Pons (tissue), 1 donor: Measurements from ENCODE around the gene FOXP2.

Source experiments
- DNase-seq: peaks from one replicate; pipeline ENCODE4 v3.0.0-alpha.2; 2016; ENCODE audit warnings: low spot score

The FOXP2 gene

DNA sequence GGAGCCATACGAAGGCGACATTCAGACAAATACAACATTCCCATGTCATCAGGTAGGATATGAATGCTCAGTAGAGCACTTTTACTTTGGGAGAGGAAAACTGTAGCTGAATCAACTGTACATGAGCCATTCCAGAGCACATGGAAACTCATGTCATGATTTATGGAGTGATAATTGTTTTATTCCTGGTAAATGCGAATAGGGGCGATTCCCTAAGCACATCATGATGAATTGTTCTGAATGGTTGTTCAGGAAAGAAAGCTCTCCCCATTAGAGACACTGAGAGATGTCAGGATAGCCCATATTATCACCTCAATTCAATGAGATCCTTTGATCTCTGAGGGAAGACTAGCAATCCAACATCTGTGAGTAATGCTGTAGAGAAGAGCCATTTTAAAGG is 243.6 kb downstream of the FOXP2 start:
- DNase-seq = no peak

DNA sequence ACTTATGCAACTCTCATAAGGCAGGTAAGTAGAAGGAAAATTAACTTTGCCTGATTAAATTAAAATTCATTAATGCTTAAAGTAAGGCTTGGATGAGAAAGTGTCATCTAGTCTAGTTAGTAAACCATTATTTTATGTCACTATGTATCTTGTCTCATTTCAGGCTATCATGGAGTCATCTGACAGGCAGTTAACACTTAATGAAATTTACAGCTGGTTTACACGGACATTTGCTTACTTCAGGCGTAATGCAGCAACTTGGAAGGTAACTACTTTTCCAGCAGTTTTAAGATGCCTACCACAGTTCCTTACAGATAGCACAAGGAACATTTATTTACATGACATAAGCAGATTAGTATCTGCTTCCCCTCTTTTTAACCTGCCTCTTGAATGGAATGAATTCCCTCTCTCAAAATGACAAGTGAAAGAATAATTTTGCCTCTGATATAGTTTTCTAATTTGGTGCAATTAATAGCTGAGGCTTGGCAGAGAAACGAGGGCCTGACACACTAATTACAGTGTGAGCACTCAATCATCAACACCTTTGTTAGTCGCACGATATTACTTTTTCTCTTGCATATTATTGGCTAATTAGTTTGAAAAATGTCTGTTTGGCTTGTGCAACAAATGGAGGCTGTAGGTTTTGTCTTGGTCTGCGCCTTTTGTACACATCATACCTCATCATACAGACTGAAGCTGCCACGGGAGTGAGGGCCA is 245.0 kb downstream of the FOXP2 start:
- DNase-seq = no peak

DNA sequence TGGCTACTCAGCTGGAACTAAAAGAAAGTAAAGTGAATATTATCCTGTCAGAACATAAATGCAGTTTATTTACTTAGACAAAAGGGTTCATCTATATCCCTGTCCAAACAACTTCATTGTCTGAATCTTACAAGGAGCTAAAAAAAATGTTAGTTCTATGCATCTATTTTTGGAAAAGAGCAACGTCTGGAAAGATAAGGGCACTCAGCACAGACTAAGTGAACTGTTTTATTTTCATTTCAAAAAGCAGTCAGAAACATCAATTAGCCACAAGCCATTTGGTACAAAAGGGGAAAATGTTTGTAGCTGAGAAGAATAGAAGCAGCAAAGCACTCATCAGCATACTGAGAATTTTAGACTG is 245.5 kb downstream of the FOXP2 start:
- no peak for DNase-seq

DNA sequence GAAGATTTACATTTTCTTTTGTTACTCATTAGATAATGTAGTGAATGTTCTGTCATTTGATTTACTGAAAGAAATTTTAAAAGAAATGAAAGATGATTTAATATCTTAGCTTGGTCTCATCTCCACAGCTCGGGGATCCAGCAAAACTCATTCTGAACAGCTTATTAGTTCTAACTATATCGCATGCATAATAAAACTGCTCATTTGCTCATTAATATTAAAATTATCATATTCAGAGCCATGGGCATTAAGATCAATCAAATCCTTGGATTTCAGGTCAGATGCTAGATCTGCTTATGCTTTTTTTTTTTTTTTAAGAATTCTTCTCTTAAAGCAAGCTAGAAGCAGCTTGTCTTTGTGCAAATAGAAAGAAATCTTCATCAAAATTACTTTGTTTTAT is 246.1 kb downstream of the FOXP2 start:
- DNase-seq = no peak

DNA sequence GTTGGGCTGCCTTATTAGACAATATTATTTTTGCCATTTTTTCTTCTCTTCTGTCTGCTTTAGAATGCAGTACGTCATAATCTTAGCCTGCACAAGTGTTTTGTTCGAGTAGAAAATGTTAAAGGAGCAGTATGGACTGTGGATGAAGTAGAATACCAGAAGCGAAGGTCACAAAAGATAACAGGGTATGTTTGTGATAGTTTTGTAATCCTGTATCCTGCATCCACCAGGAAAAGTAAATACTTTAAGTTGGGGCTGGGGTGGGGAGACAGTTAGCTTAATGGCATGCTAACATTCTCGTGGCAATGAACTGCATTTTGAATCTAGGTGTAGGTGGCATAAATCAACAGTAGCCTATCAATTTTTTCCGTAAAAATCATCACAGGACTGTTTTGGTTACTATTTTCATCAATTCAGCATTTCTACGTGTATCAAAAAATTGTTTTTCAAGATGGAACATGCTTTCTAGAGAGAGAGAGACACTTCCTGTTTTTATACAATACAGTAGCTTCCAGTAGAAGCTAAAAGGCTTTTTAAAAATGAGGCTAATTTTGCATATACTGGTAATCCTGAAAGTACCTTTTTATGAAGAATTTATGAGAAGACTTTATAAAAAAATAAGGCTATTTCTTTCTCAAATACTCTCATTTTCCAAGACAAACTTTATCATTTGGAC is 247.5 kb downstream of the FOXP2 start:
- no peak for DNase-seq

DNA sequence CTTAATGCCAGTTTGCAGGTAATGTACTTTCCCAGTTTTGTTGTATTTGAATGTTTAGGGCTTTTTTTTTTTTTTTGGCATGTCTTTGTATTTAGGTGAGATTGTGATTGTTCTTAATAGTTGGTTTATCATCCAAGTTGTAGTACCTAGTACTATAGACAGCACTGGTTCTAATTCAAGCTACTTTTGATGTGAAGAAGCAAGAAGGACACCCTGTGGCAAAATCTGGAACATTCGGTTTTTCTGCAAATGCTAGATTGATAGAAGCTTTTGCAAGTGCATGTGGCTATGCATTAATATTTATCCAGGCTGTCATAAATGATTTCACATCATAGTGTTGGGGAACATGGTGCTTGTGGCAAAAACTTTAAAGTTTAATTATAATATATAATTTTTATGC is 248.9 kb downstream of the FOXP2 start:
- peak; percentile 61 for DNase-seq

DNA sequence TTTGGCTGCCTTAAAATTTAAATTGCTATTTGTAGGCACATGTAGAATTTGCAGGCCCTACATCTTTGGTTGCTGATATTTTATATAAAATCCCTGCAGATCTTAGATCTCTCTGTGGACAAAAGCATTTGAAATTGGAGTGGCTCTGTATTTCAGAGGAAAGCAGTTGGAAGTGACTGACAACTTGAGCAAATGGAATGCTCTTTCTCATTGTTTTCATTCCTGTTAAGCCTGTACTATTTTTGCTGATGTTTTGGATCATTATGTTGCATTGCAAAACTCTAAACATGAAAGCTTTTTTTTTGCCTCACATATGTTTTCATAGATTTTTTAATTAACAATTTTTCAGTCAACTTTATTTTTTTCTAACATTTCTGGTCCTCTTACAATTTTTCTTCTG is 256.1 kb downstream of the FOXP2 start:
- DNase-seq = no peak

DNA sequence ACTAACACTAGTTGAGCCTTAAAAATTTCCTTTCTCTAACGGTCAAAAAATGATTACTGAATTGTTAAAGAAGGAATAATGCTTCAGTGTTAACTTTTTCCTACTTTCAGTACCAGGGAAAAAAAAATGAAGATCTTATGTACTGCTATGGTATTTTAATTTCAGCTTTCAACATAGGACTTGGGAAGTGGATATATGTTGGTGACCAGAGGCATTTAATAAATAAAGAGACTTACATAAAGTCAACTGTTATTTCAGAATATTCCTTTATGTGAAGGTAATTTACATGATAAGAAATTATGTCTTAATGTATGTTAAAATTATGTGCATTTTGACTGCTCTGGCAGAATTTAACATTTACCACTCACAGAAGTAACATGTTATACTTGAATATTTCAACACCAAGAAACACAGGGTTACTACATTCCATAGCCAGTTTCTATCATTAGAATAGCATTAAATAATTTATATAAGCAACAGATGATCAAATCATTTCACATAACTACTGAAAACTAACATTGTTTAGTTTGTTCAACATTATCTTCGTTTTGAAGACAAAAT is 257.0 kb downstream of the FOXP2 start:
- DNase-seq = no peak

DNA sequence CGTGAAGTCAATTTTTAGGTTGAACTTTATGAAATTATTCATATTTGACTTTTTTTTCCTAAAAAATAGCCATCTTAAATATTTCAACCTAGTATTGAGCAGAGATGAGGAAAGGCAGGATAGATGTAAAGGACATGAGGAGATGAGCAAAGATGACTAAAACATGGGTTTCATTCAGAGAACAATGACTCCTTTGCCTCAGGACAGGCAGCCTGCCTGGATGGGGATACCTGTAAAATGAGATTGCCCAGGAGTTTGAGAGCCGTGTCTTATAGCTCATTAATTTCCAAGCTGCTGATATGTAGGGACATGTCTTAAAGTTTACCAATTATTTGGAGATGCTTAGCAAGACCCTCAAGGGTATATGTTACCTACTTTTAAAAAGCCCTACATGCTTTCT is 263.5 kb downstream of the FOXP2 start:
- no peak for DNase-seq

DNA sequence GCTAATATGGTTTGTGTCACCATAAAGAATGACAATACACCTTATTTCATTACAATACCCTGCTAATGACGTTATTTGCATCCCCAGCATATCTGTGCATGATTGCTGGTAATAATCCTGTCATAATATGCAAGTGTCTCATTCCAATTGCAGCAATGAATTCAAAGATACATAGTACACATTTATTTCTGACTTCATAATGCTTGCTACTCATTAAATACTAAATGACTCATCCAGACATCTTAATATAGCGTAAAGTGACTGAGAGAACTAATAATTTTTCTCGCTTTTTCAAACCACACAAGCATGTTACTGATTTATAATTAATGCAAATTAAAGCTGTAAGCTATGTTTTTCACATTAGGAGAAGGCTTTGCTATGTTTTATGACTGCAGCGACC is 272.6 kb downstream of the FOXP2 start:
- no peak for DNase-seq

DNA sequence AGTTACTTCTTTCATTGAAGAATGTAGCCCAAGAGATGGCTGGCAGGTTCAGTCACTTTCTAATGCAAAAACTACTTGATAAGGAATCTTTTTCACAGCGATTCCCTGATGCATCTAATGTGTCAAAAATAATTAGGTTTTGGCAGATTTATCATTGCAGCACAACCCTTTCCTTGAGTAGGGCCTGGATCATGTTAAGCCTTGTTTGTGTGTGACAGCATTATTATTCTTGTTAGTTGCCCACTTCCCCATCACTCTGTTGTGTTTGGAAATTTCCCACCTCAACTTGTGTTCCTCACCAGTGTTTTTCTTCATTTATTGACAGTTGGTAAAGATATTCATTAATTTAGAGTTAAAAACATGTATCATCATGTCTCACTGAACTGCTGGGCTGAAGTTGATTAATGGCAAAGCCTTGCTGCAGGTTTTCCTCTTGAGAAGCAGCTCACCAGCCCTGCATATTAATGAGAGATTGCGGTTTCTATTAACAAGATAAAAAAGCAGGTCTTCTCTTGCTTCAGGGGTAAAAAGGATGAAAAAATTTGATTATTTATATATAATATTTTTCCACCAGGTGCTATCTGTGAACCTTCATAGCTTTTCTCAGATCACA is 273.9 kb downstream of the FOXP2 start:
- DNase-seq = no peak

DNA sequence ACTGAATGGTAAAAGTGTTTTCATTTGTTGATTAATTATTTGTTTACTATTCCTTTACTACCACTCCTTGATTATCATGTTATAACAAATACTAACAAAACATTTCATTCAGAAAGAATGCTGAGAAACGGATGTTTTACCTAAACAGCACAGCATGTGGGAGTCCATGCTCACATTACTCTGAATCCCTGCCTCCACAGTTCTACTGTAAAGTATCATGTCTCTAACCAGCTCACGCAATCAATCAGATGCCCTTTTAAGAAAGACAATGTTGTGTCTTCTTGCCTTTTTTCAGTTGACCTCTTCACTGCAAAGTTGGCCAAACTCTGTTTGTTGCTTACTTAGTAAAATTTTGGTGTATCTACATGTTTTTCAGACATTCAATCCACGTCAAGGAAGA is 274.8 kb downstream of the FOXP2 start:
- no peak for DNase-seq

DNA sequence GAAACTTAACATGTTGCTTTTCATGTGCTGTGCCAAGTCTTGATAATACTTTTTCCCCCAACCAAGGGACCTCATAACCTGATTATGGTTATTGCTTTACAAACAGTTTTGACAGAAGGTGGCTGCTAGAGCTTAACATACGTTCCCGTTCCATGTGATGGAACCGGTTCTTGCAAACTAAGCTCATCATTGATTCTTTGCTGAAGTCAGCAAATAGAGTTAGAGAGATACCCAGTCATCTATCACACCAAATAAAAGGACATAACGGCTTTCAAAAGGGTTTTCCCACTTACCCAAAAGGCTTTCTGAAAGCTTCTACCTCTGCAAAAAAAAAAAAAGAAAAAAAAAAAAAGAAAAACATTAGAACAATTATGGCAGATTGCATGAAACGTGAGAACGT is 277.0 kb downstream of the FOXP2 start:
- no peak for DNase-seq

DNA sequence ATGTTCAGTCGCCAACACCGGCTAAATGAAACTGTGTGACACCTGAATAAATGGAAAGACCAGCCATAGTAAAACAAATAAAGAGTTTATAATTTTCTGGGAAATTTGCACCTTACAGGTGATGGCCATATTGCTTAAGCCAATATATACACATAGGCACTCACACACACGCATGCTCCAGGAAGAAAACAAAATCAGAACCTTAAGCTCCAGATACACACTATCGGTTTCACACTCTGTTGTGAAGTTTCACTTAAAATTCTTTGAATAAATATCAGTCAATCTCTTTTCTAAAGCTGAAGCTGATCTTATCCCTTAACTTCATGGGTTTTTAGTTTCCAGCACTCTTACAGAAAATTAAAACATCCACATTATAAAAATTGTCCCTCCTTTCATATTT is 280.6 kb downstream of the FOXP2 start:
- no peak for DNase-seq

DNA sequence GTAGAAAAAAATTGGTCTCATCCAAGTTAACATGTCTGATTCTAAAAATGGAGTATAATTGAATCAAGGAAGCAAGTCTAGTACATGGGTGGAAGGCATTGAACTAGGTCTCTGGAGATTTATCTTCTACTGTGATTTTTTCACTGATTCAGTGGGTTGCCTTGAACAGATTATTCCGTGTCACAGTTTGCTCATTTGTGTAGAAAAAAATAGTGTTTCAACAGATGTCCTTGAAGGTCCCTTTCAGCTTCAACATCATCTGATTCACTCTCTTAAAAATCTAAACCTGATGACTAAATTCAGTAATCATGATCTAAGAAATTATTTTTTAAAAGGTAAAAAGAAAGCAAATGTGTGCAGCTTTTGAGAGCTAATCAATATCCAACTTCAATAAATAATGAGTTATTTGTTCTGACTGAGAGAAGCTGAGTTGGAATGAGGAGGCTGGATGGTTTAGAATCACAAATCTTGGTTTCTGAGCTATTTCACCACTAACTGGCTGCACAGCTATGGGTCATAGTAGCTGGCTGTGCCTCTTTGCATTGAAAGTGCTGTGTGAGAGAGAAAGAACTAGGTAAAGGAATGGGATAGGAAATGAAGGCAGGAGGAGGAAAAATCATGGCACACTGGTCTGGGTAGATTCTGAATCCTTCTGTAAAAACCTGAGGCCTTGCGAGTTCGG is 285.8 kb downstream of the FOXP2 start:
- no peak for DNase-seq

DNA sequence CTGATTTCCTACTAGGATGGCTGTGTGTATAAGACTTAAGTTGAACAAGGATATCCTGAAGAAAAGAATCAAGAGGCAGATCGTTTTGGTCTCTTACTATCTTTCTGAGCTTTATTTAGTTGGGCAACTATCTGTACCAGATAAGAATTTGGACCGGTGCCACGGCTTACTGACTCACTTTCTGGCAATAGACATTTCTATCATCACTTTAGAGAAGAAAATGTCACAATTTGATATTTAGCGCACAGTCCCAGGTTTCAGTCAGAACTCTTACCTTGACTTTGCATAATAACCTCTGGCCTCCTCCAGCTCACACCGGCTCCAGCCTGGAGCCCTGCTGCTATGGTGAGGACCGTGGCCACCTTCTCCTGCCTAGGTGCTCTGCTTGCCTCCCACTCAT is 289.1 kb downstream of the FOXP2 start:
- no peak for DNase-seq

DNA sequence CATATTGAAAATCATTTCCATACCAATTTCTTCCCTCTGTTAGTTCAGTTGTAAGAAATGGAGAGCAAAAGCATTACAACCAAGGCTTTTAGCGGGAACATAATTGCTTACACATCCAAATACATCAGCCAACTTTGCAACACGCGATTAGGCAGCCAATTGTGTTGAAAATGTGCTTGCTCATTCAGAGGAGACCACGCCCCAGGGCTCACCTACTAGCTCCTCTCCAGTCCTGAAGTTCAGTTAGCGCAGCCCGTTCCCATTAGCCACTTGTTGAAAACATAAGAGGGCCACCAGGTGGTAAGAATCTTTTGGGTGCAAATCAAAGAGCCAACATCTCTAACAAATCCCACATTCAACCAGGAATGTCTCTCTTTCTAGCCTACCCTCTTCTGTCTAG is 294.0 kb downstream of the FOXP2 start:
- no peak for DNase-seq

DNA sequence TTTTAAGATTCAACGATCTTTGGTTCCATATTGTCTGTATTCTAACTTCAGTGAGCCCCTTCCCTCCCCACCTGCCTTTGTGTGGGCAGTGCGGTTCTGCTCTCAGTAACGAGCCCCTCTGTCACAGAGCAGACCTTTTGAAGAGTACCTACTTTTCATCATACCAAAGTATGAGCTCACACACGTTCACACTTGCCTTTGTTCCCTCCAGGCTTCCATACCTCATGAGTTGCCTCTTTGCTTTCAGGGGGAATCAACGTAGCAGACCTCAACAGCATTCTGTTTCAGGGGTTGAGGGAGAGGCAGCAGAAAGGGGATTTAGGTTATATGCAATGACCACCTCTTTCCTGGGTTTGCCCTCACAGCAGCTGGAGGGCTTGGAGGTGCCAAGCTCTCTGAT is 295.9 kb downstream of the FOXP2 start:
- DNase-seq = no peak

DNA sequence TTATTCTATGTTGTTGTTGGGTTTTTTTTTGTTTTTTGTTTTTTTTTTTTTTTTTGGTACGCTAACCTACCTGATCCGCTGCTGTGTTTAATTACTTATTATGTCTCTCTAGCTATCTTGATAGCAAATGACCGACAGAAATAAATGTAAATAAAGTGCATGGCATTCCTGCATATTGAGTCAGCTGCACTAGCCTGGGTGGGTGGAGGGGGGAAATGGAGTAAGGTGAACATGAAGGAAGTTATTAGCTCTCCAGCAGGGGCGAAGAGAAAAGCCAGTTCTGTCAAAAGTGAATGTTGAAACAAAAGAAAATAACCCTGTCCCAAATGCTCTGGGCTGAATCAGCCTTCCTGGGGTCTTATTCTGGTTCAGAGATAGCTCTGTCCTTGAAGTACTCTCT is 296.6 kb downstream of the FOXP2 start:
- no peak for DNase-seq

DNA sequence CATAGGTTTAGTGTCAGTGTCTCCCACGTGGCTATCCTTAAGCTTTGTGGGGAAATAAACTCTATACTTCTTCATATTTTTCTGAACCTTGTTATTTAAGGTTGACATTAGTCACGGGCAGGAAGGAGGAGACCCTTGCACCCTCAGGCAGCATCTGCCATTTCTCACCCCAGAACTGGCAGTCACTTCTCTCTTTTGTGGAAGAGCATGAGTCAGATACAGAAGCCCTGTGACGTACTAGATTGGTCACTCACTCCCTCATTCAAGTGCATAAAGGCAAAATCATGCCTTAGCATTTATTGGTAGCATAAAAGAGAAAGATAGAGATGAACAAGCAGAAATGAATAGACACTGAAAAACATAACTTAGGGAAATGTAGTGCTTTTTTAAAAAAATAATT is 301.3 kb downstream of the FOXP2 start:
- no peak for DNase-seq

DNA sequence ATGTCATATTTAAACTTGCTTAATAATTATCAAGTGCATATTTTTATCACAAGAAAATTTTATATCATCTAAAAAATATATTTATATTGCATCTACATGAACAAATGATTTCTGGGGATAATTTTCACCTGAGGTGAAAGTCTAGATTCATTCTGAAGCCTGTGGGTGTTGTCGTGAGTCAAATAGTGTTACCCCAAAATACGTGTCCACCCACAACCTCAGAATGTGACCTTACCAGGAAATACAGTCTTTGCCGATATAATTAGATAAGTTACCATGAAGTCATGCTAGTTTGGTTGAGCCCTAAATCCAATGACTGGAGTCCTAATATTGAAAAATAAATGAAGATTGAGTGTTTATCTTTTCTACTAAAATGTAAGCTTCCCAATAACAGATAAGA is 304.2 kb downstream of the FOXP2 start:
- DNase-seq = no peak

DNA sequence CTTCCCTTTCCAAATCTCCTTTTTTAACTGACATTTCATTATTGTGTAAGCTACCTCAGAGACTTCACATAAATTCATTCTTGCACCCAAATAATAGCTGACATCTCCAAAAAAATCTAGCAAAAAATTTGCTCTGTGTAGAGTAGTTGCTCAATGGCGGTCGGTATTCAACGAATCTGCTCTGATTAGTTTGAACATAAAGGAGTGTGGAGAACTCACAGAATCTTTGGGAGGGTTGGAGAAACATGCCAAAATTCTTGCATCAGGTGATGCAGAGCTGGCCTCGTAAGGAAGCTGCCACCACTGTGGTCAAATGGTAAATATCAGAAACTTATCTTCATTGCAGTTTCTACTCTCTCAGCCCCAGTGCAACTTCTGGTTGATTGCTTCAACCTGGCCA is 306.1 kb downstream of the FOXP2 start:
- DNase-seq = no peak

DNA sequence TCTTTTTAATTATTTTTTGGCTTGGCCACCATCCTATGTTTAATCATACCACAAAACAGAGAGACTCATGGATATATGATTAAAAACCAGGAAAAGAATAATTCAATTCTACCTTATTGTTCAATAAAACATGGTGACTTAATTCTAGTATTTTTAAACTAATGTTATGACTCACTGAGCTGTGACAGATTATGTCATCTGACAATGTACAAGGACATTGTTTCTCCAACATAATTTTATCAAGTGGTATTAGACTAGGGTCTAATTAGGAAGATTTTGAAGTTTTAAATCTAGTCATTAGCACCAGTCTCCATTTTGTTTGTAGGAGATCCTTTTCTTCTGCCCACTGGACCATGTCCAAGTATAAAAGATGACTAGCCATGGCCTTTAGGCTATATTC is 307.9 kb downstream of the FOXP2 start:
- no peak for DNase-seq
